ENCODE data around the gene SPINT4.
"Not testable (repeated sequence)": the region's sequence is repeated elsewhere in the genome, so short reads cannot be mapped to it uniquely, and the experiment has no call there.

SPINT4 gene

GRCh38 chr20:45722047-45722446 is at the start of gene SPINT4:
TSS of gene SPINT4 (plus strand) at chr20:45722347. CDS start at chr20:45722368, 21 bp downstream.
- Histone ChIP-seq H3K4me3 (no peak within 1 kb of the TSS), H3K27ac (no peak within 1 kb of the TSS)
- DNase-seq (ENCODE audit: low spot score): no peak
- no peak for TF ChIP-seq CTCF (IDR thresholded peaks at IDR 0.05)

- no peak for TF ChIP-seq CTCF (IDR thresholded peaks at IDR 0.05)
- DNase-seq (ENCODE audit: low spot score): no peak
Measured at GRCh38 chr20:45672765-45673164, 49.4 kb upstream of the SPINT4 start.

GRCh38 chr20:45679650-45680049 is 42.5 kb upstream of the SPINT4 start:
- TF ChIP-seq CTCF (IDR thresholded peaks at IDR 0.05): no peak
- Histone ChIP-seq H3K27ac (no peak overlapping the region), H3K4me3 (no peak overlapping the region)
- no peak for DNase-seq (ENCODE audit: low spot score)

More at GRCh38 chr20:45672765-45673164, 49.4 kb upstream of the SPINT4 start:
- H3K27ac ChIP-seq: no peak overlapping the region
- no peak overlapping the region for H3K4me3 ChIP-seq

- no peak for TF ChIP-seq CTCF (IDR thresholded peaks at IDR 0.05)
- no peak overlapping the region for H3K27ac ChIP-seq
- no peak for DNase-seq (ENCODE audit: low spot score)
- H3K4me3 ChIP-seq: no peak overlapping the region
Measured at GRCh38 chr20:45685896-45686295, 36.3 kb upstream of the SPINT4 start.

GRCh38 chr20:45693346-45693745 is 28.8 kb upstream of the SPINT4 start:
- H3K4me3 ChIP-seq; H3K27ac ChIP-seq; DNase-seq (ENCODE audit: low spot score): not testable (repeated sequence)

GRCh38 chr20:45695496-45695895 is 26.7 kb upstream of the SPINT4 start:
- Histone ChIP-seq H3K27ac (no peak overlapping the region), H3K4me3 (no peak overlapping the region)
- no peak for TF ChIP-seq CTCF (IDR thresholded peaks at IDR 0.05)
- DNase-seq (ENCODE audit: low spot score): no peak

GRCh38 chr20:45701104-45701503 is 21.0 kb upstream of the SPINT4 start:
- no peak overlapping the region for H3K4me3 ChIP-seq
- no peak for TF ChIP-seq CTCF (IDR thresholded peaks at IDR 0.05)
- no peak for DNase-seq (ENCODE audit: low spot score)
- no peak overlapping the region for H3K27ac ChIP-seq

- H3K27ac ChIP-seq: no peak within 1 kb of the TSS
- no peak for DNase-seq (ENCODE audit: low spot score)
- no peak for TF ChIP-seq CTCF (IDR thresholded peaks at IDR 0.05)
- H3K4me3 ChIP-seq: no peak within 1 kb of the TSS
Measured at GRCh38 chr20:45701873-45702272, 20.3 kb upstream of the SPINT4 start, which contains the start of gene WFDC13. TSS of gene WFDC13 (plus strand) at chr20:45702038. CDS start at chr20:45702124, 86 bp downstream.

All from coronary artery (tissue), 2 donors.